ENCODE results near the gene LAMTOR5.

DNA sequence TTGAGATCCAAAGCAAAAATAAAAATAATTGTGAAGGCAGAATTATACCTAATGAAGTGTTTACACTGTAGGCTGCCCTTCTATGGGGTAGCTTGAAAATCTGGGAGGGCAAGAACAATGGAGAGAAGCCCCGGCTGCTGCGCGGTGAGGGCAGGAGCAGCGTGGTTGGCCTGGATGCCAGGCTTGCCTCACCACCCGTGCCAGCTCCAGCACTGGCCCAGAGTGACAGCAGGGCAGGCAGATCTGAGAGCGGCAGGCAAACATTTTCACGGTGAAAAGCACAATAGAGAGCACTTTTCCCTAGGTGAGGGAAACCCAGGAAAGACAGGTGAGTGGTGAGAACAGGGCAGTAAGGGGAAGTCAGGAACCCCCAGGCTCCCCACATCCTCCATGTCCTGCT is 44.8 kb upstream of the LAMTOR5 start:
- TF ChIP-seq CTCF (IDR thresholded peaks at IDR 0.05) (no peak), POLR2A (IDR thresholded peaks at IDR 0.05) (no peak)

Data from Peyer's patch (tissue), 4 donors.